GM19467 (cell line): ENCODE results near the gene DDRGK1.

Experiments used
- ATAC-seq: cut with Tn5 transposase; IDR thresholded peaks from one replicate; pipeline ENCODE4 v1.9.1; 2021; ENCODE audit warnings: mild to moderate bottlenecking, moderate library complexity; ENCODE audit not compliant: unreplicated experiment

The DDRGK1 gene

GRCh38 chr20:3204124-3204794 lies at the start of gene DDRGK1:
Gene DDRGK1, minus strand, starts transcription at chr20:3204682. Its CDS starts 55 bp downstream, at chr20:3204627.
- ATAC-seq, result peak; percentile 67

GRCh38 chr20:3251806-3252205 lies 47.3 kb upstream of the DDRGK1 start:
- ATAC-seq, result no peak

- no peak for ATAC-seq
Observed at GRCh38 chr20:3250091-3250504, 45.6 kb upstream of the DDRGK1 start.

GRCh38 chr20:3248993-3249347 lies 44.5 kb upstream of the DDRGK1 start:
- ATAC-seq, result no peak

GRCh38 chr20:3248167-3248992 lies 43.9 kb upstream of the DDRGK1 start:
- ATAC-seq, result no peak

GRCh38 chr20:3247638-3248037 lies 43.2 kb upstream of the DDRGK1 start:
- ATAC-seq, result no peak

GRCh38 chr20:3246682-3247081 lies 42.2 kb upstream of the DDRGK1 start:
- ATAC-seq, result no peak

GRCh38 chr20:3245711-3246110 lies 41.2 kb upstream of the DDRGK1 start:
- no peak for ATAC-seq

GRCh38 chr20:3245156-3245555 lies 40.7 kb upstream of the DDRGK1 start:
- ATAC-seq, result no peak

- ATAC-seq, result no peak
Observed at GRCh38 chr20:3244613-3245012, 40.1 kb upstream of the DDRGK1 start.

GRCh38 chr20:3243718-3244358 lies 39.4 kb upstream of the DDRGK1 start:
- no peak for ATAC-seq

GRCh38 chr20:3242172-3242692 lies 37.8 kb upstream of the DDRGK1 start:
- ATAC-seq, result no peak

GRCh38 chr20:3240776-3241363 lies 36.4 kb upstream of the DDRGK1 start:
- no peak for ATAC-seq

GRCh38 chr20:3239867-3240775 lies 35.6 kb upstream of the DDRGK1 start:
- ATAC-seq, result no peak

- no peak for ATAC-seq
Observed at GRCh38 chr20:3239026-3239866, 34.8 kb upstream of the DDRGK1 start, which contains the start of gene SLC4A11. Gene SLC4A11, minus strand, starts transcription at chr20:3239190. Its CDS starts 53 bp downstream, at chr20:3239137.

- no peak for ATAC-seq
Observed at GRCh38 chr20:3238616-3239025, 34.1 kb upstream of the DDRGK1 start.

GRCh38 chr20:3237958-3238615 lies 33.6 kb upstream of the DDRGK1 start:
- no peak for ATAC-seq
